Epithelial cell of esophagus (primary cell): Measurements from ENCODE around the gene SIL1.
A peak's percentile ranks its signal among the peaks of the same experiment; 100 is the strongest.
"Not testable (repeated sequence)": the region's sequence is repeated elsewhere in the genome, so short reads cannot be mapped to it uniquely, and the experiment has no call there.

Experiments used
- DNase-seq: peaks from one replicate; pipeline ENCODE4 v3.0.0; 2010; ENCODE audit warnings: low read depth
- H3K4me3 ChIP-seq: 2 replicates; pipeline ENCODE4 v1.5.1; 2011; ENCODE audit warnings: mild to moderate bottlenecking, low read length, control low read depth
- CTCF ChIP-seq: IDR thresholded peaks from 2 replicates; pipeline ENCODE4 v1.5.1; 2011; ENCODE audit warnings: low read depth, mild to moderate bottlenecking, low read length, control low read depth, inconsistent platforms; ENCODE audit not compliant: insufficient read depth; ENCODE audit errors: missing control alignments

The SIL1 gene

GRCh38 chr5:139181835-139182452, 16.2 kb downstream of the SIL1 start:
- TF ChIP-seq CTCF, result no peak
- peak; percentile 82 for DNase-seq

GRCh38 chr5:139181322-139181730, 16.8 kb downstream of the SIL1 start:
- DNase-seq, result no peak
- no peak overlapping the region for H3K4me3 ChIP-seq
- no peak for TF ChIP-seq CTCF

More at GRCh38 chr5:139181835-139182452, 16.2 kb downstream of the SIL1 start:
- H3K4me3 ChIP-seq, result no peak overlapping the region

GRCh38 chr5:139180850-139181249, 17.3 kb downstream of the SIL1 start:
- no peak for DNase-seq
- H3K4me3 ChIP-seq, result no peak overlapping the region
- TF ChIP-seq CTCF, result no peak

GRCh38 chr5:139179778-139180513, 18.2 kb downstream of the SIL1 start:
- DNase-seq, H3K4me3 ChIP-seq: not testable (repeated sequence)

GRCh38 chr5:139178935-139179334, 19.2 kb downstream of the SIL1 start:
- no peak overlapping the region for H3K4me3 ChIP-seq
- no peak for TF ChIP-seq CTCF
- peak; percentile 40 for DNase-seq

GRCh38 chr5:139178589-139178917, 19.6 kb downstream of the SIL1 start:
- DNase-seq, result no peak
- H3K4me3 ChIP-seq, result no peak overlapping the region
- TF ChIP-seq CTCF, result no peak

- no peak overlapping the region for H3K4me3 ChIP-seq
- TF ChIP-seq CTCF, result no peak
- DNase-seq, result no peak
Observed at GRCh38 chr5:139177809-139178588, 20.2 kb downstream of the SIL1 start.

GRCh38 chr5:139177281-139177680, 20.9 kb downstream of the SIL1 start:
- H3K4me3 ChIP-seq, DNase-seq: not testable (repeated sequence)

- not testable (repeated sequence) for H3K4me3 ChIP-seq, DNase-seq
Observed at GRCh38 chr5:139174382-139174781, 23.8 kb downstream of the SIL1 start.
